ENCODE data around the gene TMEM139.
A peak's percentile ranks its signal among the peaks of the same experiment; 100 is the strongest.

TMEM139 gene

DNA sequence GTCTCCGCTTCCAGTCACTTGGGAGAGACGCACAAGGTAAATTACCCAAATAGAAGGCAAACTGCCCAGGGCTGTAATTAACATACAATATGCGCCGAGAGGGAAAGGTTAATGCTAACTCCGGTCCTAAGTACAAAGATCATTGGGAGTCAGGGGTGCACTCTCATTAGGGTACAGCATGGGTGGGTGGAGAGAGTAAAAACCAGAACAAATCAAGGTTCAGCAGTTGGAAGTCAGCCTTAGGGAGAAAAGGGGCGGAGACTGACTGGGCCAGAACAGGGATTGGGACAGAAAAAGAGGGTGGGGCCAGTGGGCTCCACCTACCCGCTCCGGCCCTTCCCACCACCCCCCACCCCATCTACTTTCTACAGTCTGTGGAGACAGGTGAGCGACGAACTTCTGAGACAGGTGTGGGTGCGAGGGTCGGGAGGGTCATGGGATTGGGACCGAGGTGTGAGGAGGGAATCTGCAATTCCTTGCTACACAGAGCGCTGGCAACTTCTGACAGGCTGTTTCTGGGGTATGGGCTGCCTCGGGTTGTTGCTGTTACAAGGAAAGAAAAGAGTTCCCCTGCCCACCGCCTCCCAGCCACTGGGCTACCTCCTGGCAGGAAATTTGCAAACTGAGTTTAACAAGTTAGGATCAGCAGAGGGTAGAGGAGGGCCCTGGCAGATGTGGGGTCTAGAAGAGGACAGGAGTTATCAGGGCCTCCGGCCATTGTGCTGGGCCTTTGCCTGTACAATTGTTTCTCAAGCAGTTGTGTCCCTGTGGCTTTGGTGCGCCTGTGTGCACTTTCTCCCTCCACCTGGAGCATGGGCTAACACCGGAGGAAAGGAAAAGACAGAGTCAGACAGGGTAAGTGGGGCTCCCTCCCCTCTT lies at the start of gene TMEM139:
TMEM139 (plus strand) TSS at position 368 of the 879 bp plus-strand sequence. CDS start 1,000 bp downstream, outside the sequence.
- no peak for DNase-seq (ENCODE audit: low read depth in 3 of 3, low spot score in 1 of 3)

DNA sequence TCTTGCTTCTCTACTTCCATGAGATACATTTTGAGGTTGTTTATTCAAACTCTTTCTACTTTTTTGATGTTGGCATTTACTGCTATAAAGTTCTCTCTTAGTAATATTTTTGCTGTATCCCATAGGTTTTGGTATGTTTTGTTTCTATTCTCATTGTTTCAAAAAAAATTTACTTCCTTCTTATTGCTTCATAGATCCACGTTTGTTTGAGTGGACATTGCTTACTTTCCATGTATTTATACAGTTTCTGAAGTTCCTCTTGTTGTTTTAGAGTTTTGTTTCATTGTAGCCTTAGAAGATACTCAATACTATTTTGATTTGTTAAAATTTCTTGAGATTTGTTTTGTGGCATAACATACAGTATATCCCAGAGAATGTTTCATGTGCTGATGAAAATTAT lies 49.2 kb upstream of the TMEM139 start:
- DNase-seq (ENCODE audit: low read depth in 3 of 3, low spot score in 1 of 3) = no peak

DNA sequence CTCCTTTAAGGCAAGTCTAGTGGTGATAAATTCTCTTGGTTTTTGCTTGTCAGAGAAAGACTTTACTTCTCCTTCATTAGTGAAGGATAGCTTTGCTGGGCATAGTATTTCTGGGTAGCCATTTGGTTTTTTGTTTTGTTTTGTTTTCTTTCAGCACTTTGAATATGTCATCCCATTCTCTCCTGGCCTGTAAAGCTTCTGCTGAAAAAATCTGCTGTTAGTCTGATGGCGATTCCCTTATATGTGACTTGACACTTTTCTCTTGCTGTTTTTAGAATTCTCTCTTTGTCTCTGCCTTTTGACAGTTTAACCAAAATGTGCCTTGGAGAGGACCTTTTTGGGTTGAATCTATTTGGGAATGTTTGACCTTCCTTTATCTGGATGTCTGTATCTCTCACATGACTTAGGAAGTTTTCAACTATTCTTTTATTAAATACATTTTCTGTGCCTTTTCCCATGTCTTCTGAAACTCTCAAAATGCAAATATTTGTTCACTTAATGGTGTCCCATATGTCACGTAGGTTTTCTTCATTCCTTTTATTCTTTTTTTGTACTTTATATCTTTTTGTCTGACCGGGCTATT lies 48.3 kb upstream of the TMEM139 start:
- no peak for DNase-seq (ENCODE audit: low read depth in 3 of 3, low spot score in 1 of 3)

DNA sequence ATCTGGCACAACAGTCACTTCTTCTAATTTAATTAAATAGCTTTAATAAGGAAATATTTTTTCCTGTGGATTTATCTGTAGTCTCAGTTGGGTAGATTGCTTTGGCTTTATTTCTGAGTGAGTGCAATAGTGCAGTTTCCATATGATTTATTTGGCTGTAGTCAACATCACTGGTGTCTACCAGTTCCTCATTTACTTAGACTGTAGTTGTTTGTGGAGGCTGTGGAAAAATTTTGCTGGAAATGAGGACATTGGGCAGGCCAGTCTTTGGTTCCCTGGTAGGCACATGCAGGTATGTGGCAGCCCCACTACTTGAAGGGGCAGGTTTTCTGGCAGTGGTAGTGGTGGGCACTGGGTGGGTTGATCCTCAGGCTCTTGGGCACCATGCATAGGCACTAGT lies 47.4 kb upstream of the TMEM139 start:
- DNase-seq (ENCODE audit: low read depth in 3 of 3, low spot score in 1 of 3) = no peak

DNA sequence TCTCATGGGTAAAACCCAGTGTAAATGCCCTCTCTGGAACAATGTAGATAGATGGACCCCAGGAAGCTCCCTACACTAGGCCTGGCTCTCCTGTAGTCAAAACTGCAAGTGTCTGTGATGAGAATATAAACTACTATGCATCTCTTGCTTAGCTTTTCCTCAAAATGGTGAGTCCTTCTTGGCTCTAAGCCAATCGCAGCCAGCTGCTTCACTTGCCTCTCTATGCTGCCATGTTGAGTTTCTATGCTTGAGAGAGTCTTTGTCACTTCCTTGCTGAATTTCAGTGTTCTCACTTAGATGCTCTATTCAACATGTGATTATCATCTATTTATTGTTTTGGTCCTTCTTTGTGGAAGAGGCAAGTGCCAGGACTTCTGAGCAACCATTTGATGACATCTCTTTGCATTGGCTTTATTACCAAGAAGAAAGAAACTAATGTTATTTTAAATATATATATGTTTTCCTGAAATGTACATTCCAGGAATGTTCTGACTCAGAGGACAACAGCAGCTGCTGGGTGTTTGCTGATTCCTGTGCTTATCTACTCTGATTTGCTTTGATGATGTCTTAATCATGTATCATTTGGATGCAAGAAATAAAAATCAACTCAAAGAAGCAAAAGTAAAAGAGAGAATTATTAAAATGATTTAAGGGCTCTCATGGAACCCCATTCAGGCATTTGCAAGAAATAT lies 46.3 kb upstream of the TMEM139 start:
- no peak for DNase-seq (ENCODE audit: low read depth in 3 of 3, low spot score in 1 of 3)

DNA sequence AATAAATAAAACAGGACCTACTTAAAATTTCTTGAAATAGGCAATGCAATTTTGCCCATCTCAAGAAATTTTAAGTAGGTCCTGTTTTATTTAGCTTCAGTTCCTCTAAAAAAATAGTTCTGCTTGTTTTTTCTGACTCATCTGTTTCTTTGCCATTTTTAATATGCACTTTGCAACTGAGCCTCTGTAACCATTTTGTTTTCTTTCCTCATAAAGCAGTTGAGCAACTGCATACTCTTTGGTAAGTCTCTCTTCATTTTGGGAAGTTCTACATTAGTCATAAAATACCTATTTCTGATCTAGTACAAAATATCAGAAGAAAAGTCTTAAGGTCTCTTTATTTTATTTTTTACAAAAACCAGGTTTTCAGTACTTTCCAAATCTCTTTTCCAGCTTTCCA lies 44.9 kb upstream of the TMEM139 start:
- no peak for DNase-seq (ENCODE audit: low read depth in 3 of 3, low spot score in 1 of 3)

DNA sequence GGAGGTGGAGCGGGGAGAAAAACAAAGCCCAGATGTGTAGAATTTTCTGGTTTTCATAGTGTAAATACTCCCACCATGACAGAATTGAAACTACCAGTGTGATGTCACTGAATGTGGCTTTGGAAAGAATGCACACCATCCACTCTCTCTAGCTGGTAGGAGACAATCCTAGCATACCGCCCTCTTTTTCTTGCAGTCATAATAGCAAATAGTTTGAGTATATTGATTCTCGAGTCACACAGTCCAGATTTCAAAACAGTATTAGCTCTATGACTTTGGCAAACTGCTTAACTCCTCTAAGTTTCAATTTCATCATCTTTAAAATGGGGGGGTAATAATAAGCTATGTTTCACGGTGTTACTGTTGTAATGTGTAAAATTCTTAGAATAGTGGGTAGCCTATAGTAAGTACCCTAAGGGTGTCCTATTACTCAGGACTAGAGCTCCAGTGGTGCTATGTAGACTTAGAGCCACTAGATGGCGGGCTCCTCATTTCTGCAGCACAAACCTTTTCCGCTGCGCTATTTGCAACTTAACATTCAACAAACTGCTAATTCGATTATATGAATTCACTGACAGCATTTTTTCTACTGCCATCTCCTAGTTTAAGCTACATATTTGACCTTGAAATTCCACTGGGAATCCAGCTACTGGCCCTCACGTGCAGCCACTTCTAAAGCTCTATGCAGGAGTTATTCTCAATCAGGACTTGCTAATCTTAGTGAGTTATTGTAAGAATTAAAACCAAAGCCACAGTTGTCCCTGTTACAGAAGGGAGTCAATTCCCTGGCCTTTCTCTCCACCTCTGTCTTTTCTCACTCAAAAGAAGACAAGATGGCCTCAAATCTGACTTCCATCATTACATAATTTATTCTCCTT lies 44.2 kb upstream of the TMEM139 start:
- peak; percentile 32 to 52 (median 42) for DNase-seq (ENCODE audit: low read depth in 3 of 3, low spot score in 1 of 3)

DNA sequence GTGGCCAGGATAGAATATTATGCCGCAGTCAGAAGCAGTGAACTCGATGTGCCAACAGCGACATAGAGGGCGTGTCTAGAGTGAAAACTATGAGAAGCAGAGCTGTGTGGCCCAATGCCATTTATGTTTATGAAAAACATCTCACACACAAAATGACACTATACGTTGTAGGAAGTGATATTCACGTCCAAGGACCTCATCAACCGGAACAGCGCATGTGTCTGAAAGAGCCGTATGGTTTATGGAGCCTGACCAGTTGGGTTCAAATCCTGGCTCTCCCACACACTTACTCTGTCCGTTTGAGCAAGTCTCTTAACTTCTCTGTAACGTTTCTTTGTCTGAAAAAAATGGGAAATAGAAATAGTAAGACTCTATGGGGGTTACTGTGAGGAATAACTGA lies 42.5 kb upstream of the TMEM139 start:
- no peak for DNase-seq (ENCODE audit: low read depth in 3 of 3, low spot score in 1 of 3)

DNA sequence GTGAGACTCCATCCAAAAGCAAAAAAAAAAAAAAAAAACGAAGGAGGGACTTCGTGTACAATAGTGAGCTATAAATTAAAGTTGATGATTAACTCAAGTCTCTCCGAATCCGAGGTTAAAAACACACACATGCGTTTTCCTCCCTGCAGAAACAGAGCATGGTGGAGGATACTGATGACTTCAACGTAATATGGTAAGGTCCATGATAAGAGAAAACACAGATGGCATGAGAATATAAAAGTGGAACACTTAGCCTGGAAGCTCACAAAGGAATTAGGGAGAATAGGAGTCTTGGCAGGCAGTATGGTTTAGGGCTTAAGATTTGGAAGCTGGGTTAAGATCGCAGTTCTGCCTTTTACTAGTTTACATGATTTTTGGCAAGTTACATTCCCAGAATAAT lies 41.6 kb upstream of the TMEM139 start:
- DNase-seq (ENCODE audit: low read depth in 3 of 3, low spot score in 1 of 3) = no peak

DNA sequence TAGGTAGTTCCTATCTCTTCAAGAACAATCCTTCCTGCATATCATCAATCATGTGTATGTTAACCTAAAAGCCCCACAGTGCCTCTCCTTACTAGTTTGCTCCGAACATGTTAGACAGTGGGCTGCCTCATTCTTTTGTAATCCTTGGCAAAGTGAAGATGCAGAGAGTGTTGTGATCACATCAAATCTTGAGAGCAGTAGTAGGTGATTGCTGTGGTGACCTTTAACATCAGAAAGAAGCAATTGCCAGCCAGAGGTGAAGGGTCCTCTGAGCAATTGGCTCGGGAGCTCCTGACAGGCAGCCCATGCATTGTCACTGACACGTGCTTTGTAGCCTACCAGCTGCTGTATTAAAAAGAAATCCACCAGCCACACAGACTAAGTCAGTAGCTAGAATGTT lies 41.1 kb upstream of the TMEM139 start:
- DNase-seq (ENCODE audit: low read depth in 3 of 3, low spot score in 1 of 3) = no peak

DNA sequence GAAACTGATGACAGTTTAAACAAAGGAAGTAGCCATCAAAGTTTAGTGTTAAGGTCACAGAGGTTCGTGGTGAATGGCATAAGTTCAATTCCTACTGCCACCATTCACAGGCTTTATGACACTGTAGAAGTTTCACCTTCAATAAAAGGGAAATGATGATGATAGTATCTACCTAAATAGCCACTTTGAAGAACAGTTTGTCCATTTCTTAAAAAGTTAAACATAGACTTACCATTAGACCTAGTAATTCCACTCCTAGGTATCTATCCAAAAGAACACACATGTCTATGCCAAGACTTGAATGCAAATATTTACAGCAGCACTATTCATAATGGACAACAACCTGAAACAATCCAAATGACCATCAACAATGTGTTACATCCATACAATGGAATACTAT lies 40.4 kb upstream of the TMEM139 start:
- DNase-seq (ENCODE audit: low read depth in 3 of 3, low spot score in 1 of 3) = no peak

DNA sequence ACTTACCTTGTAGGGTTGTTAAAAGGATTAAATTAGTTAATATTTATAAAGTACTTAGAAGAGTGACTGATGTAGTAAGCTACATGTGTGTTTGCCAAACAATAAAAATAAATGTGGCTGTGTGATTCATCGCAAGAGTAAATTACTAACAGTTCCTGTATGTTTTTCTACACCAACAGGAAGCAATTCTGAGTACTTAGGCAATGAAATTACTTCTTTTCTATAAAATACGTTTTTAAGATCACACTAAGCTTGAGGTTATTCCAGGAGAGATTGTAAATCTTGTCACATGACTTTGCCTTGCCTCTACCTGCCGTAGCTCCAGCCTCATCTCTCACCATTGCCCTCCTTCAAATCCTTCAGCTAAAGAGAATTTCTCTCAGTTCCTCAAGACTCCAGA lies 39.6 kb upstream of the TMEM139 start:
- DNase-seq (ENCODE audit: low read depth in 3 of 3, low spot score in 1 of 3) = no peak

DNA sequence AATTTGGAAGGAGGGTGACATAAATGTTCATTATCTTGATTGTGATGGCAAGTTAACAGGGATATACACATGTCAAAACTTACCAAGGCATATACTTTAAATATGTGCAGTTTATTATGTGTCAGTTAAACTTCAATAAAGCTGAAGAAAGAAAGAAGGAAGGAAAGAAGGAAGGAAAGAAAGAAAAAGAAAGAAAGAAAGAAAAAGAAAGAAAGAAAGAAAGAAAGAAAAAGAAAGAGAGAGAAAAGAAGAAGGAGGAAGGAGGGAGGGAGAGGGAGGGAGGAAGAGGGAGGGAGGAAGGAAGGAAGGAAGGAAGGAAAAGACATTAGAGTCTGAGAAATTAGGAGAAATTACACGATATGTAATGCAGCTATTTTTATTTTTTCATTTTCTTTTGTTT lies 37.4 kb upstream of the TMEM139 start:
- DNase-seq (ENCODE audit: low read depth in 3 of 3, low spot score in 1 of 3) = no peak

DNA sequence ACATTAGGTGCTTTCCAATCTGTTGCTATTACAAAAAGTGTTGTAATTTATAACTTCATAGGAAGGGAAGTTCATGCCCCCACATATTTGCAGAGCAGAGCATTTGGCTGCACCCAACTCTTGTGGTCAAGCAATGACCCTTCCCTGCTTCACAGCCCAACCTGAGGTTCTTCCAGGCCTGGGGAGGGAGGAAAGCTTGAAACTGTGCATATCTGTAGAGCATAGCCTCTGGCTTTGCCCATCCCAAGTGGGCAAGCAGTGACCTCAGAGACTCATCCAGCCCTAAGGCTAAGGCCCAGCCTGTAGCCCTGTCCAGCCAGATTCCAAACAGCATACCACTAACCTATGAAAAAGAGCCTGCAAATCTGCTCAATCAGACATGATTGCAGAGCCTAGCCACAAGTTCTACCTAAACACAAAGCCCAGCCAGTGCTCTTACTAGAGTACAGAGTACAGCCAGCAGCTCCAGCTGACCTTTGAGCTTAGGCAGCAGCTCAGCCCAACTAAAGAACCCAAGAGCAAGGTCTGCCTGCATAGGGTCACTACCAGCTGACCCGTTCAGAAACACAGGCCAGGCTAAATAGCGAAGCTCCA lies 35.9 kb upstream of the TMEM139 start:
- no peak for DNase-seq (ENCODE audit: low read depth in 3 of 3, low spot score in 1 of 3)

DNA sequence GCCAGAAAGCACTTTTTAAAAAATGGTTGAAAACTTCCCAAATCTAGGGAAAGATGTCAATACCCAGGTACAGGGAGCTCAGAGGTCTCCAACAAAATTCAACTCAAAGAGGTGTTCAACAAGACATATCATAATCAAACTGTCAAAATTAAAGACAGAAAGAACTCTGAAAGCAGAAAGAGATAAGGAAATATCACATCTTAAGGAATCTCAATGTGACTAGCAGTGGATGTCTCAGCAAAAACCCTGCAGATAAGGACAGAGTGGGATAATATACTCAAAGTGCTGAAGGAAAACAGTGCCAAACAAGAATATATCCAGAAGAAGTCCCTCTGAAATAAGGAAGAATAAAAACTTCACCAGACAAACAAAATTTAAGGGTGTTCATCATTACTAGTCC lies 34.6 kb upstream of the TMEM139 start:
- DNase-seq (ENCODE audit: low read depth in 3 of 3, low spot score in 1 of 3) = no peak

DNA sequence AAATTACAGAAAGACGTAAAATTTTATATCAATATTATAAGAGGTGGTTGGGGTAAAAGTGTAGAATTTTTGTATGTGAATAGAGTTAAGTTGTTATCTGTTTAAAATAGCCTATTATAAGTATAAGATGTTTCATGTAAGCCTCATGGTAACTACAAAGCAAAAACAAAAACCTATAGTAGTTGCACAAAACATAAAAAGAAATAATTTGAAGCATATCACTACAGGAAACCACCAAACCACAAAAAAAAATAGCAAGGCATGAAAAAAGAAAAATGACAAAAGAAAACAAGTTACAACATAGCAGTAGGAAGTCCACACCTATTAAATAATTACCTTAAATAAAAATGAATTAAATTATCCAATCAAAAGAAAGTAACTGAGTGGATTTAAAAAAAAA lies 33.9 kb upstream of the TMEM139 start:
- DNase-seq (ENCODE audit: low read depth in 3 of 3, low spot score in 1 of 3) = no peak

DNA sequence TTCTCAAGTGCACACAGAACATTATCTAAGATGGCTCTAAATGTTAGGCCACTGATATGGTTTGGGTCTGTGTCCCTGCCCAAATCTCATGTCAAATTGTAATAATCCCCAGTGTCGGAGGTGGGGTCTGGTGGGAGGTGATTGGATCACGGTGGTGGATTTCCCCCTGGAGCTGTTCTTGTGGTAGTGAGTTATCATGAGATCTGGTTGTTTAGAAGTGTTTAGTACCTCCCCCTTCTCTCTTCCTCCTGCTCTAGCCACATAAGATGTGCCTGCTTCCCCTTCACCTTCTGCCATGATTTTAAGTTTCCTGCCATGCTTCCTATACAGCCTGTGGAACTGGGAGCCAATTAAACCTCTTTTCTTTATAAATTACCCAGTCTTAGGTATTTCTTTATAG lies 32.8 kb upstream of the TMEM139 start:
- no peak for DNase-seq (ENCODE audit: low read depth in 3 of 3, low spot score in 1 of 3)

DNA sequence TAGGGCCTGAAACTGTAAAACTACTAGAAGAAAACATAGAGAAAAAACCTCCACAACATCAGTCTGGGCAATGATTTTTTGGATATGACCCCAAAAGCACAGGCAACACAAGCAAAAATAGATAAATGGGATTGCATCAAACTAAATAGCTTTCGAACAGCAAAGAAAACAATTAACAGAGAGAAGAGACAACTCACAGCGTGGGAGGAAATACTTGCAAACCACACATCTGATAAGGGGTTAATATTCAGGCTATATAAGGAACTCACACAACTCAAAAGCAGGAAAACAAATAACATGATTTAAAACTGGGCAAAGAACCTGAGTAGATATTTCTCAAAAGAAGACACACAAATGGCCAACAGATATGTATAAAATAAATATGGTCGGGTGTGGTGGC lies 29.2 kb upstream of the TMEM139 start:
- DNase-seq (ENCODE audit: low read depth in 3 of 3, low spot score in 1 of 3) = no peak

DNA sequence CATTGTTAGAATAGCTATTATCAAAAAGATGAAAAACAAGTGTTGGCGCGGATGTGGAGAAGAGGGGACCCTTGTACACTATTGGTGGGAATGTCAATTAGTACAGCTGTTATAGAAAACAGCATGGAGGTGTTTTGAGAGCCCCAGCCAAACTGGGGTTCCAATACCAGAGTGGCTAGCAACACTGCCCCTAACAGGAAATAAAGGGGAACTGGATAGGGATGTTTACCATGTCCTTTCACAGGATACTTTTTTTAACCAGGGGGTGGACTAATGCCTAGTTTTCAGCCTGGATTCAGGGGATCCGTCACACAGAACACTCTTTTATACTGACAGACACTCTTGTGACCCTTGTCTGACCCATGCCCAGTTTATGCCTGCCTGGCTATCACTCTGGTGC lies 28.4 kb upstream of the TMEM139 start:
- DNase-seq (ENCODE audit: low read depth in 3 of 3, low spot score in 1 of 3) = no peak

DNA sequence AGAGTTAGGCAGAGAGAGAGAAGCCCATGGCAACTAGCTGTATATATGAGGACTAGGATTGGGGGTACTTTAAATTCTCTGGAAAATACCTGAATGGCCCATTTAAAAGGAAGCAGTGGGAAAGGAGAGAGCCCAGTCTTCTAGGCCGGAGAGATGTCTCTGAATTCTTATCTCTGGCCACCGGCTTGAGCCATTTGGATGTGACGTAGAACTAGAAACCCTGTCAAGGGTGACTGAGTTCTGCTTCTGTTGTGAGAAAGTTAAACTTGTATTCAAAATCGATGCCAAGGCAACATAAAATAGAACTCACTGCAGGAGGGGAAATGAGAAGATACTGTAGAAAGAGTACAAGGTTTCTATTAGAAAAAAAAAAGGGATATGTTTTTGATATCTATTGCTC lies 27.8 kb upstream of the TMEM139 start:
- no peak for DNase-seq (ENCODE audit: low read depth in 3 of 3, low spot score in 1 of 3)

DNA sequence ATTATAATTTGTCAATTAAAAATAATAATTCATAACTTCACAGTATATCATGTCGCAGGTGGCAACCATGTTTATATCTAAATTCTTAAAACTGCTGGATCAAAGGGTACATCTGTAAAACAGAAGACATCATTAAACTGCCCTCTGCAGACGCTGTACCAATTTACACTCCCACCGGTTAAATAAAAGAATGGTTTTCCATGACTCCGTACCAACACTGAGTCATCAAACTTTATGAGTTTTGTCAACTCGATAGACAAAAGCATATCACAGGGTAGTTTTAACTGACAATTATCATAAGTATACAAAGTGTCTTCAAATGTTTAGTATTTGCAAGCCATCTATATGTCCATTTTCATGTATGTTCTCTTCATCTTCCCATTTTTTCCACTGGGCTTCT lies 27.3 kb upstream of the TMEM139 start:
- no peak for DNase-seq (ENCODE audit: low read depth in 3 of 3, low spot score in 1 of 3)
